ENCODE results near the gene CHD1. TPM values are rescaled to one million over a fixed set of nuclear protein-coding genes. Genes with fewer than 3 reads are reported as not detected.

CHD1 gene
- total and polyA plus RNA-seq, 9 of the 15 experiments (the other 6 are each of a cell fraction or from before 2014, with no cell fraction given), result 27.3 to 133 (median 58.7) TPM

DNA sequence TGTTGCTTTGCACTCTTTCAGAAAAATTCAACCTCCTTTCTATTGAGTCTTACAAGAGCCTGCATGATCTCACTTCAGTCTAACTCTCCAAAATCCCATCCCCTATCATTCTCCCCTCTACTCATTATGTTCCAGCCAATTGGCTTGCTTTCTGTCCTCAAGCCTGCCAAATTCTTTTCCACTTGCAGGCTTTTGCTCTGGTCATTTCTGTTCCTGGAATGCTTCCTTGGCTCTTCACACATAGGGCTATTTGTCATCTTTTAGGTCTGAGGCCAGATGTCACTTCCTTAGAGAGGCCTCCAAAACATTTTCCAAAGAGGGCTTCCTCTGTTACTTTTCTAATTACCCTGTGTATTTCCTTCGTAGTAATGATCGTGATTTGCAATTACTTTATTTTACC lies 11.8 kb upstream of the CHD1 start:
- H3K27ac ChIP-seq (ENCODE audit: extremely low read depth, low read depth, low read length), result no peak overlapping the region
- no peak overlapping the region for H3K4me2 ChIP-seq (ENCODE audit: insufficient read depth, low read length)
- H3K79me2 ChIP-seq (ENCODE audit: control insufficient read depth, insufficient read depth, low read length), result 0 out of 3 replicates have a peak, but pooled peaks cover 3% of the 10 kb centered on the region
- H3K9me3 ChIP-seq (replicated peaks; ENCODE audit: control insufficient read depth, insufficient read depth, low read depth, low read length), result no peaks in the 10 kb centered on the region
- peaks cover 0 to 24% of the 10 kb centered on the region in 2 experiments; a peak in 4 of 5 replicates for H3K4me1 ChIP-seq (replicated peaks in 1 of 2; ENCODE audit: control insufficient read depth in 2 of 2, insufficient read depth in 2 of 2, low read length in 2 of 2)
- intact Hi-C loops (cut with micrococcal nuclease), result no loop called here
- ATAC-seq, result no peak; the same call in 1 of the 3 replicates
- WGBS (ENCODE audit: insufficient coverage, low coverage, missing lambda C conversion rate), result 80% methylated on average over 2 of the region's 2 CpGs
- TF ChIP-seq, protein P1, sequence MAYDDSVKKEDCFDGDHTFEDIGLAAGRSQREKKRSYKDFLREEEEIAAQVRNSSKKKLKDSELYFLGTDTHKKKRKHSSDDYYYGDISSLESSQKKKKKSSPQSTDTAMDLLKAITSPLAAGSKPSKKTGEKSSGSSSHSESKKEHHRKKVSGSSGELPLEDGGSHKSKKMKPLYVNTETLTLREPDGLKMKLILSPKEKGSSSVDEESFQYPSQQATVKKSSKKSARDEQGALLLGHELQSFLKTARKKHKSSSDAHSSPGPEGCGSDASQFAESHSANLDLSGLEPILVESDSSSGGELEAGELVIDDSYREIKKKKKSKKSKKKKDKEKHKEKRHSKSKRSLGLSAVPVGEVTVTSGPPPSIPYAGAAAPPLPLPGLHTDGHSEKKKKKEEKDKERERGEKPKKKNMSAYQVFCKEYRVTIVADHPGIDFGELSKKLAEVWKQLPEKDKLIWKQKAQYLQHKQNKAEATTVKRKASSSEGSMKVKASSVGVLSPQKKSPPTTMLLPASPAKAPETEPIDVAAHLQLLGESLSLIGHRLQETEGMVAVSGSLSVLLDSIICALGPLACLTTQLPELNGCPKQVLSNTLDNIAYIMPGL (CRISPR knock-in tag; IDR thresholded peaks at IDR 0.05), result no peak
- TF ChIP-seq, protein P2, sequence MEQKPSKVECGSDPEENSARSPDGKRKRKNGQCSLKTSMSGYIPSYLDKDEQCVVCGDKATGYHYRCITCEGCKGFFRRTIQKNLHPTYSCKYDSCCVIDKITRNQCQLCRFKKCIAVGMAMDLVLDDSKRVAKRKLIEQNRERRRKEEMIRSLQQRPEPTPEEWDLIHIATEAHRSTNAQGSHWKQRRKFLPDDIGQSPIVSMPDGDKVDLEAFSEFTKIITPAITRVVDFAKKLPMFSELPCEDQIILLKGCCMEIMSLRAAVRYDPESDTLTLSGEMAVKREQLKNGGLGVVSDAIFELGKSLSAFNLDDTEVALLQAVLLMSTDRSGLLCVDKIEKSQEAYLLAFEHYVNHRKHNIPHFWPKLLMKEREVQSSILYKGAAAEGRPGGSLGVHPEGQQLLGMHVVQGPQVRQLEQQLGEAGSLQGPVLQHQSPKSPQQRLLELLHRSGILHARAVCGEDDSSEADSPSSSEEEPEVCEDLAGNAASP (IDR thresholded peaks at IDR 0.05), result no peak
- TF ChIP-seq RAD51 (IDR thresholded peaks at IDR 0.05; ENCODE audit: borderline replicate concordance, low read depth), result no peak
- TF ChIP-seq PML (IDR thresholded peaks at IDR 0.05; ENCODE audit: low read length), result no peak
- TF ChIP-seq, protein P3, sequence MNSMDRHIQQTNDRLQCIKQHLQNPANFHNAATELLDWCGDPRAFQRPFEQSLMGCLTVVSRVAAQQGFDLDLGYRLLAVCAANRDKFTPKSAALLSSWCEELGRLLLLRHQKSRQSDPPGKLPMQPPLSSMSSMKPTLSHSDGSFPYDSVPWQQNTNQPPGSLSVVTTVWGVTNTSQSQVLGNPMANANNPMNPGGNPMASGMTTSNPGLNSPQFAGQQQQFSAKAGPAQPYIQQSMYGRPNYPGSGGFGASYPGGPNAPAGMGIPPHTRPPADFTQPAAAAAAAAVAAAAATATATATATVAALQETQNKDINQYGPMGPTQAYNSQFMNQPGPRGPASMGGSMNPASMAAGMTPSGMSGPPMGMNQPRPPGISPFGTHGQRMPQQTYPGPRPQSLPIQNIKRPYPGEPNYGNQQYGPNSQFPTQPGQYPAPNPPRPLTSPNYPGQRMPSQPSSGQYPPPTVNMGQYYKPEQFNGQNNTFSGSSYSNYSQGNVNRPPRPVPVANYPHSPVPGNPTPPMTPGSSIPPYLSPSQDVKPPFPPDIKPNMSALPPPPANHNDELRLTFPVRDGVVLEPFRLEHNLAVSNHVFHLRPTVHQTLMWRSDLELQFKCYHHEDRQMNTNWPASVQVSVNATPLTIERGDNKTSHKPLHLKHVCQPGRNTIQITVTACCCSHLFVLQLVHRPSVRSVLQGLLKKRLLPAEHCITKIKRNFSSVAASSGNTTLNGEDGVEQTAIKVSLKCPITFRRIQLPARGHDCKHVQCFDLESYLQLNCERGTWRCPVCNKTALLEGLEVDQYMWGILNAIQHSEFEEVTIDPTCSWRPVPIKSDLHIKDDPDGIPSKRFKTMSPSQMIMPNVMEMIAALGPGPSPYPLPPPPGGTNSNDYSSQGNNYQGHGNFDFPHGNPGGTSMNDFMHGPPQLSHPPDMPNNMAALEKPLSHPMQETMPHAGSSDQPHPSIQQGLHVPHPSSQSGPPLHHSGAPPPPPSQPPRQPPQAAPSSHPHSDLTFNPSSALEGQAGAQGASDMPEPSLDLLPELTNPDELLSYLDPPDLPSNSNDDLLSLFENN (IDR thresholded peaks at IDR 0.05; ENCODE audit: low read depth in 2 of 2, low read length in 2 of 2), result no peak
- TF ChIP-seq ETV5 (CRISPR knock-in tag; IDR thresholded peaks at IDR 0.05; ENCODE audit: low read depth), result no peak
- TF ChIP-seq, protein P4, sequence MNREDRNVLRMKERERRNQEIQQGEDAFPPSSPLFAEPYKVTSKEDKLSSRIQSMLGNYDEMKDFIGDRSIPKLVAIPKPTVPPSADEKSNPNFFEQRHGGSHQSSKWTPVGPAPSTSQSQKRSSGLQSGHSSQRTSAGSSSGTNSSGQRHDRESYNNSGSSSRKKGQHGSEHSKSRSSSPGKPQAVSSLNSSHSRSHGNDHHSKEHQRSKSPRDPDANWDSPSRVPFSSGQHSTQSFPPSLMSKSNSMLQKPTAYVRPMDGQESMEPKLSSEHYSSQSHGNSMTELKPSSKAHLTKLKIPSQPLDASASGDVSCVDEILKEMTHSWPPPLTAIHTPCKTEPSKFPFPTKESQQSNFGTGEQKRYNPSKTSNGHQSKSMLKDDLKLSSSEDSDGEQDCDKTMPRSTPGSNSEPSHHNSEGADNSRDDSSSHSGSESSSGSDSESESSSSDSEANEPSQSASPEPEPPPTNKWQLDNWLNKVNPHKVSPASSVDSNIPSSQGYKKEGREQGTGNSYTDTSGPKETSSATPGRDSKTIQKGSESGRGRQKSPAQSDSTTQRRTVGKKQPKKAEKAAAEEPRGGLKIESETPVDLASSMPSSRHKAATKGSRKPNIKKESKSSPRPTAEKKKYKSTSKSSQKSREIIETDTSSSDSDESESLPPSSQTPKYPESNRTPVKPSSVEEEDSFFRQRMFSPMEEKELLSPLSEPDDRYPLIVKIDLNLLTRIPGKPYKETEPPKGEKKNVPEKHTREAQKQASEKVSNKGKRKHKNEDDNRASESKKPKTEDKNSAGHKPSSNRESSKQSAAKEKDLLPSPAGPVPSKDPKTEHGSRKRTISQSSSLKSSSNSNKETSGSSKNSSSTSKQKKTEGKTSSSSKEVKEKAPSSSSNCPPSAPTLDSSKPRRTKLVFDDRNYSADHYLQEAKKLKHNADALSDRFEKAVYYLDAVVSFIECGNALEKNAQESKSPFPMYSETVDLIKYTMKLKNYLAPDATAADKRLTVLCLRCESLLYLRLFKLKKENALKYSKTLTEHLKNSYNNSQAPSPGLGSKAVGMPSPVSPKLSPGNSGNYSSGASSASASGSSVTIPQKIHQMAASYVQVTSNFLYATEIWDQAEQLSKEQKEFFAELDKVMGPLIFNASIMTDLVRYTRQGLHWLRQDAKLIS (CRISPR knock-in tag; IDR thresholded peaks at IDR 0.05), result no peak
- TF ChIP-seq, protein P5, sequence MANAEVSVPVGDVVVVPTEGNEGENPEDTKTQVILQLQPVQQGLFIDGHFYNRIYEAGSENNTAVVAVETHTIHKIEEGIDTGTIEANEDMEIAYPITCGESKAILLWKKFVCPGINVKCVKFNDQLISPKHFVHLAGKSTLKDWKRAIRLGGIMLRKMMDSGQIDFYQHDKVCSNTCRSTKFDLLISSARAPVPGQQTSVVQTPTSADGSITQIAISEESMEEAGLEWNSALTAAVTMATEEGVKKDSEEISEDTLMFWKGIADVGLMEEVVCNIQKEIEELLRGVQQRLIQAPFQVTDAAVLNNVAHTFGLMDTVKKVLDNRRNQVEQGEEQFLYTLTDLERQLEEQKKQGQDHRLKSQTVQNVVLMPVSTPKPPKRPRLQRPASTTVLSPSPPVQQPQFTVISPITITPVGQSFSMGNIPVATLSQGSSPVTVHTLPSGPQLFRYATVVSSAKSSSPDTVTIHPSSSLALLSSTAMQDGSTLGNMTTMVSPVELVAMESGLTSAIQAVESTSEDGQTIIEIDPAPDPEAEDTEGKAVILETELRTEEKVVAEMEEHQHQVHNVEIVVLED (CRISPR knock-in tag; IDR thresholded peaks at IDR 0.05), result no peak
- TF ChIP-seq FOXK1 (CRISPR knock-in tag; IDR thresholded peaks at IDR 0.05; ENCODE audit: borderline replicate concordance), result no peak
- DNase-seq (ENCODE audit: extremely low read depth in 1 of 4, low spot score in 3 of 4), result no peak
- H2AFZ ChIP-seq (ENCODE audit: low read depth, low read length), result peak overlapping the region; percentile 18; the same call in 1 of the 2 replicates
- H4K20me1 ChIP-seq (replicated peaks; ENCODE audit: control insufficient read depth, insufficient read depth, low read length), result no peaks in the 10 kb centered on the region
- ChIA-PET POLR2A (interaction anchor here (7.3 kb wide), 1 partner anchor 12 kb away, joined by 38 read pairs; the partner anchor contains the start of gene CHD1), CTCF (ENCODE audit: low intra/inter-chr PET ratio) (no interaction called here)
- FAIRE-seq, result no peak
- no peaks in the 10 kb centered on the region for H3K9me1 ChIP-seq (ENCODE audit: control insufficient read depth, insufficient read depth, low read length)
- no TSS peak for BruUV-seq (replicated peaks)
- in situ Hi-C loops (cut with MboI), result no loop called here
- peak overlapping the region in 1 of 2 experiments; percentile 1; a peak in 1 of 4 replicates for H3K9ac ChIP-seq (ENCODE audit: insufficient read depth in 1 of 2, low read depth in 2 of 2, low read length in 2 of 2)
- H3K36me3 ChIP-seq (ENCODE audit: control insufficient read depth, insufficient read depth, low read length), result no peaks in the 10 kb centered on the region
- no peak overlapping the region for H3K4me3 ChIP-seq
- no peaks in the 10 kb centered on the region for H3K27me3 ChIP-seq (ENCODE audit: control insufficient read depth in 2 of 2, insufficient read depth in 2 of 2, low read length in 2 of 2)
